Measurements from ENCODE around the gene LEF1.

Gene LEF1

GRCh38 chr4:108170631-108171338 is 2.1 kb upstream of the LEF1 start:
- Histone ChIP-seq H3K9me3 (ENCODE audit: control insufficient read depth, insufficient read depth, low read length) (no peaks in the 10 kb centered on the region), H3K4me1 (ENCODE audit: insufficient read depth, low read length) (peaks cover 21% of the 10 kb centered on the region), H3K9ac (ENCODE audit: low read depth, low read length) (peak overlapping the region; percentile 80; the same call in 1 of the 2 replicates), H3K36me3 (ENCODE audit: insufficient read depth, low read length) (no peaks in the 10 kb centered on the region)

- no peak overlapping the region for H3K9ac ChIP-seq (ENCODE audit: low read depth, low read length)
- no peaks in the 10 kb centered on the region for H3K9me3 ChIP-seq (ENCODE audit: control insufficient read depth, insufficient read depth, low read length)
- H3K4me1 ChIP-seq (ENCODE audit: insufficient read depth, low read length): peaks cover 21% of the 10 kb centered on the region
- H3K36me3 ChIP-seq (ENCODE audit: insufficient read depth, low read length): no peaks in the 10 kb centered on the region
These were observed 932 bp upstream of the LEF1 start for GRCh38 chr4:108169664-108170063.

GRCh38 chr4:108168160-108168670 is 517 bp downstream of the LEF1 start:
- Histone ChIP-seq H3K4me1 (ENCODE audit: insufficient read depth, low read length) (peaks cover 15% of the 10 kb centered on the region), H3K9ac (ENCODE audit: low read depth, low read length) (peak overlapping the region; percentile 83), H3K36me3 (ENCODE audit: insufficient read depth, low read length) (no peaks in the 10 kb centered on the region), H3K9me3 (ENCODE audit: control insufficient read depth, insufficient read depth, low read length) (no peaks in the 10 kb centered on the region)

GRCh38 chr4:108166441-108167315 is 2.1 kb downstream of the LEF1 start:
- peak overlapping the region; percentile 83; the same call in 1 of the 2 replicates for H3K9ac ChIP-seq (ENCODE audit: low read depth, low read length)
- H3K4me1 ChIP-seq (ENCODE audit: insufficient read depth, low read length): peaks cover 15% of the 10 kb centered on the region
- H3K36me3 ChIP-seq (ENCODE audit: insufficient read depth, low read length): no peaks in the 10 kb centered on the region
- no peaks in the 10 kb centered on the region for H3K9me3 ChIP-seq (ENCODE audit: control insufficient read depth, insufficient read depth, low read length)

GRCh38 chr4:108166038-108166437 is 2.7 kb downstream of the LEF1 start:
- Histone ChIP-seq H3K9ac (ENCODE audit: low read depth, low read length) (peak overlapping the region; percentile 83; the same call in 1 of the 2 replicates), H3K4me1 (ENCODE audit: insufficient read depth, low read length) (peaks cover 15% of the 10 kb centered on the region)

GRCh38 chr4:108165586-108165985 is 3.1 kb downstream of the LEF1 start:
- H3K4me1 ChIP-seq (ENCODE audit: insufficient read depth, low read length): peaks cover 15% of the 10 kb centered on the region
- H3K36me3 ChIP-seq (ENCODE audit: insufficient read depth, low read length): no peaks in the 10 kb centered on the region
- H3K9ac ChIP-seq (ENCODE audit: low read depth, low read length): no peak overlapping the region
- H3K9me3 ChIP-seq (ENCODE audit: control insufficient read depth, insufficient read depth, low read length): no peaks in the 10 kb centered on the region

More at GRCh38 chr4:108166038-108166437, 2.7 kb downstream of the LEF1 start:
- H3K36me3 ChIP-seq (ENCODE audit: insufficient read depth, low read length): no peaks in the 10 kb centered on the region
- no peaks in the 10 kb centered on the region for H3K9me3 ChIP-seq (ENCODE audit: control insufficient read depth, insufficient read depth, low read length)

- no peaks in the 10 kb centered on the region for H3K36me3 ChIP-seq (ENCODE audit: insufficient read depth, low read length)
- H3K9ac ChIP-seq (ENCODE audit: low read depth, low read length): no peak overlapping the region
- H3K9me3 ChIP-seq (ENCODE audit: control insufficient read depth, insufficient read depth, low read length): no peaks in the 10 kb centered on the region
- H3K4me1 ChIP-seq (ENCODE audit: insufficient read depth, low read length): peaks cover 5% of the 10 kb centered on the region; the same call in 1 of the 2 replicates
These were observed 5.4 kb downstream of the LEF1 start for GRCh38 chr4:108163351-108163750.

- Histone ChIP-seq H3K9me3 (ENCODE audit: control insufficient read depth, insufficient read depth, low read length) (no peaks in the 10 kb centered on the region), H3K4me1 (ENCODE audit: insufficient read depth, low read length) (peaks cover 5% of the 10 kb centered on the region; the same call in 1 of the 2 replicates), H3K36me3 (ENCODE audit: insufficient read depth, low read length) (no peaks in the 10 kb centered on the region), H3K9ac (ENCODE audit: low read depth, low read length) (no peak overlapping the region)
These were observed 7.9 kb downstream of the LEF1 start for GRCh38 chr4:108160741-108161352.

- H3K36me3 ChIP-seq (ENCODE audit: insufficient read depth, low read length): no peaks in the 10 kb centered on the region
- peaks cover 5% of the 10 kb centered on the region; the same call in 1 of the 2 replicates for H3K4me1 ChIP-seq (ENCODE audit: insufficient read depth, low read length)
- no peak overlapping the region for H3K9ac ChIP-seq (ENCODE audit: low read depth, low read length)
- no peaks in the 10 kb centered on the region for H3K9me3 ChIP-seq (ENCODE audit: control insufficient read depth, insufficient read depth, low read length)
These were observed 8.9 kb downstream of the LEF1 start for GRCh38 chr4:108159845-108160244.

- H3K4me1 ChIP-seq (ENCODE audit: insufficient read depth, low read length): peaks cover 5% of the 10 kb centered on the region; the same call in 1 of the 2 replicates
- no peaks in the 10 kb centered on the region for H3K9me3 ChIP-seq (ENCODE audit: control insufficient read depth, insufficient read depth, low read length)
- no peak overlapping the region for H3K9ac ChIP-seq (ENCODE audit: low read depth, low read length)
- no peaks in the 10 kb centered on the region for H3K36me3 ChIP-seq (ENCODE audit: insufficient read depth, low read length)
These were observed 11.1 kb downstream of the LEF1 start for GRCh38 chr4:108157655-108158054.

- Histone ChIP-seq H3K9me3 (ENCODE audit: control insufficient read depth, insufficient read depth, low read length) (no peaks in the 10 kb centered on the region), H3K4me1 (ENCODE audit: insufficient read depth, low read length) (peaks cover 5% of the 10 kb centered on the region; the same call in 1 of the 2 replicates), H3K36me3 (ENCODE audit: insufficient read depth, low read length) (no peaks in the 10 kb centered on the region), H3K9ac (ENCODE audit: low read depth, low read length) (no peak overlapping the region)
These were observed 12.3 kb downstream of the LEF1 start for GRCh38 chr4:108156391-108156790.

GRCh38 chr4:108155373-108155772 is 13.4 kb downstream of the LEF1 start:
- Histone ChIP-seq H3K36me3 (ENCODE audit: insufficient read depth, low read length) (no peaks in the 10 kb centered on the region), H3K9me3 (ENCODE audit: control insufficient read depth, insufficient read depth, low read length) (no peaks in the 10 kb centered on the region), H3K4me1 (ENCODE audit: insufficient read depth, low read length) (no peaks in the 10 kb centered on the region), H3K9ac (ENCODE audit: low read depth, low read length) (no peak overlapping the region)

- Histone ChIP-seq H3K9ac (ENCODE audit: low read depth, low read length) (no peak overlapping the region), H3K4me1 (ENCODE audit: insufficient read depth, low read length) (no peaks in the 10 kb centered on the region), H3K9me3 (ENCODE audit: control insufficient read depth, insufficient read depth, low read length) (no peaks in the 10 kb centered on the region; the same call in 1 of the 2 replicates), H3K36me3 (ENCODE audit: insufficient read depth, low read length) (no peaks in the 10 kb centered on the region)
These were observed 15.8 kb downstream of the LEF1 start for GRCh38 chr4:108152980-108153379.
